Tibial artery (tissue), 4 donors: ENCODE results near the gene KCP.
"Not testable (repeated sequence)": the region's sequence is repeated elsewhere in the genome, so short reads cannot be mapped to it uniquely, and the experiment has no call there.

Source experiments
- DNase-seq, 2 donors: peaks; one replicate each; pipeline ENCODE4 v3.0.0-alpha.2; 2019
- H3K27ac ChIP-seq, 2 donors: fragments of 200-600 bp; sonication (generic) in 1 of 2; 1 replicate in 1 of 2; 2 replicates in 1 of 2; pipeline ENCODE4 v1.5.1; 2018 to 2019; ENCODE audit warnings: mild to moderate bottlenecking in 1 of 2
- H3K27me3 ChIP-seq, 2 donors: fragments of 200-600 bp; sonication (generic) in 1 of 2; one replicate each; pipeline versions ENCODE4 v1.5.1 to v1.6.0; 2016 to 2019
- H3K36me3 ChIP-seq, 3 donors: fragments of 200-600 bp; sonication (generic) in 2 of 3; one replicate each; pipeline ENCODE4 v1.5.1; 2016 to 2019; ENCODE audit warnings: mild to moderate bottlenecking in 2 of 3
- H3K4me1 ChIP-seq, 4 donors: fragments of 200-600 bp; sonication (generic) in 2 of 4; 1 replicate in 3 of 4; 2 replicates in 1 of 4; pipeline ENCODE4 v1.5.1; 2016 to 2019
- H3K4me3 ChIP-seq, 2 donors: fragments of 200-600 bp; sonication (generic) in 1 of 2; 1 replicate in 1 of 2; 2 replicates in 1 of 2; pipeline ENCODE4 v1.5.1; 2018 to 2019; ENCODE audit warnings: mild to moderate bottlenecking in 2 of 2
- H3K9me3 ChIP-seq, 3 donors: fragments of 200-600 bp; sonication (generic) in 1 of 3; one replicate each; pipeline ENCODE4 v1.5.1; 2016 to 2019
- CTCF ChIP-seq, 2 experiments: fragments of 200-600 bp in 1 of 2; fragments of 450-650 bp in 1 of 2; IDR thresholded peaks; one replicate each; pipeline ENCODE4 v1.5.1; 2017 to 2019; ENCODE audit warnings: antibody characterized with exemption in 2 of 2, mild to moderate bottlenecking in 1 of 2, moderate library complexity in 1 of 2
- intact Hi-C: fragments of 100-400 bp; cut with DNase I; formaldehyde crosslinking; loops from one replicate; pipeline ENCODE4 v1.15.0; 2023; ENCODE audit warnings: low total_unique reads

The KCP gene

GRCh38 chr7:128916643-128916915 lies 6.1 kb upstream of the KCP start:
- no peaks in the 10 kb centered on the region for H3K9me3 ChIP-seq
- TF ChIP-seq CTCF (IDR thresholded peaks at IDR 0.05): no peak
- peaks cover 0 to 17% (median 14%) of the 10 kb centered on the region in 4 donors for H3K4me1 ChIP-seq
- no peak overlapping the region for H3K27ac ChIP-seq
- H3K36me3 ChIP-seq: no peaks in the 10 kb centered on the region
- peaks cover 0 to 58% of the 10 kb centered on the region in 2 donors for H3K27me3 ChIP-seq
- no peak for DNase-seq
- H3K4me3 ChIP-seq: no peak overlapping the region
- intact Hi-C loops: no loop called here

- peaks cover 0 to 55% of the 10 kb centered on the region in 2 donors for H3K27me3 ChIP-seq
These were observed 5.5 kb upstream of the KCP start for GRCh38 chr7:128915841-128916642.

GRCh38 chr7:128915271-128915819 lies 4.8 kb upstream of the KCP start:
- H3K27me3 ChIP-seq: peaks cover 0 to 59% of the 10 kb centered on the region in 2 donors
- peak overlapping the region in 1 of 2 donors; percentile 28 for H3K4me3 ChIP-seq
- peaks cover 0 to 19% (median 17%) of the 10 kb centered on the region in 4 donors for H3K4me1 ChIP-seq
- DNase-seq: peak in 1 of 2 donors; percentile 47
- intact Hi-C loops: no loop called here
- no peak for TF ChIP-seq CTCF (IDR thresholded peaks at IDR 0.05)
- no peaks in the 10 kb centered on the region for H3K36me3 ChIP-seq
- H3K27ac ChIP-seq: no peak overlapping the region
- no peaks in the 10 kb centered on the region for H3K9me3 ChIP-seq

More at GRCh38 chr7:128915841-128916642, 5.5 kb upstream of the KCP start:
- H3K9me3 ChIP-seq: no peaks in the 10 kb centered on the region
- H3K36me3 ChIP-seq: no peaks in the 10 kb centered on the region
- intact Hi-C loops: no loop called here
- peak overlapping the region in 1 of 2 donors; percentile 28 for H3K4me3 ChIP-seq
- H3K4me1 ChIP-seq: peaks cover 0 to 17% (median 14%) of the 10 kb centered on the region in 4 donors
- DNase-seq: peak in 1 of 2 donors; percentile 52
- no peak for TF ChIP-seq CTCF (IDR thresholded peaks at IDR 0.05)
- H3K27ac ChIP-seq: no peak overlapping the region

- H3K9me3 ChIP-seq: no peaks in the 10 kb centered on the region
- no peaks in the 10 kb centered on the region for H3K36me3 ChIP-seq
- H3K4me1 ChIP-seq: peaks cover 0 to 26% (median 23%) of the 10 kb centered on the region in 4 donors
- H3K27me3 ChIP-seq: peaks cover 0 to 62% of the 10 kb centered on the region in 2 donors
- intact Hi-C loops: no loop called here
- no peak overlapping the region for H3K27ac ChIP-seq
- no peak for TF ChIP-seq CTCF (IDR thresholded peaks at IDR 0.05)
- H3K4me3 ChIP-seq: peak overlapping the region in 1 of 2 donors; percentile 28
- peak in 1 of 2 donors; percentile 57 for DNase-seq
These were observed 4.2 kb upstream of the KCP start for GRCh38 chr7:128914566-128915151.

- no peak overlapping the region for H3K4me3 ChIP-seq
- no peak for TF ChIP-seq CTCF (IDR thresholded peaks at IDR 0.05)
- H3K27me3 ChIP-seq: peaks cover 0 to 67% of the 10 kb centered on the region in 2 donors
- intact Hi-C loops: no loop called here
- no peaks in the 10 kb centered on the region for H3K36me3 ChIP-seq
- H3K27ac ChIP-seq: no peak overlapping the region
- H3K4me1 ChIP-seq: peaks cover 0 to 32% (median 25%) of the 10 kb centered on the region in 4 donors
- peak in 1 of 2 donors; percentile 34 for DNase-seq
- H3K9me3 ChIP-seq: no peaks in the 10 kb centered on the region
These were observed 3.5 kb upstream of the KCP start for GRCh38 chr7:128913870-128914565.

GRCh38 chr7:128912709-128913495 lies 2.4 kb upstream of the KCP start:
- peaks cover 0 to 65% of the 10 kb centered on the region in 2 donors for H3K27me3 ChIP-seq
- intact Hi-C loops: not testable (repeated sequence)

More at GRCh38 chr7:128912709-128913495, 2.4 kb upstream of the KCP start:
- peak in 1 of 2 donors; percentile 38 for DNase-seq
- not testable (repeated sequence) for H3K9me3 ChIP-seq, H3K27ac ChIP-seq, H3K36me3 ChIP-seq, H3K4me3 ChIP-seq
- peaks cover 0 to 34% (median 25%) of the 10 kb centered on the region in 4 donors for H3K4me1 ChIP-seq
